Fibroblast of villous mesenchyme (primary cell): ENCODE measurements around the gene SCN2A. TPM values are rescaled to one million over a fixed set of nuclear protein-coding genes. Genes with fewer than 3 reads are reported as not detected.
"Not testable (repeated sequence)": the region's sequence is repeated elsewhere in the genome, so short reads cannot be mapped to it uniquely, and the experiment has no call there.

Experiments
- DNase-seq: peaks from one replicate; pipeline ENCODE4 v3.0.0-alpha.2; 2010; ENCODE audit warnings: low read depth
- H3K4me3 ChIP-seq: 2 replicates; pipeline ENCODE4 v1.5.1; 2011; ENCODE audit warnings: low read depth, mild to moderate bottlenecking, low read length
- CTCF ChIP-seq: IDR thresholded peaks from 2 replicates; pipeline ENCODE4 v1.5.1; 2012; ENCODE audit warnings: low read depth, mild to moderate bottlenecking, low read length; ENCODE audit not compliant: insufficient read depth
- total RNA-seq: library from RNA; depleted of rRNA; stranded (reverse); fragments of >200 nt; gene quantifications from 2 replicates; pipeline ENCODE4 v1.2.3, GENCODE V29; 2012

Gene SCN2A
- total RNA-seq, 1 donor, result 11.7 TPM

- no peak overlapping the region for H3K4me3 ChIP-seq
- DNase-seq, result no peak
- no peak for TF ChIP-seq CTCF
Observed at GRCh38 chr2:165245081-165245793, 6.0 kb downstream of the SCN2A start.

GRCh38 chr2:165248238-165248637 lies 9.0 kb downstream of the SCN2A start:
- no peak for TF ChIP-seq CTCF
- no peak for DNase-seq

GRCh38 chr2:165251366-165251765 lies 12.2 kb downstream of the SCN2A start:
- no peak for TF ChIP-seq CTCF
- DNase-seq, result no peak
- no peak overlapping the region for H3K4me3 ChIP-seq

More at GRCh38 chr2:165248238-165248637, 9.0 kb downstream of the SCN2A start:
- H3K4me3 ChIP-seq, result no peak overlapping the region

GRCh38 chr2:165253178-165253577 lies 14.0 kb downstream of the SCN2A start:
- DNase-seq, result no peak
- TF ChIP-seq CTCF, result no peak
- no peak overlapping the region for H3K4me3 ChIP-seq

GRCh38 chr2:165256618-165257017 lies 17.4 kb downstream of the SCN2A start:
- no peak overlapping the region for H3K4me3 ChIP-seq

GRCh38 chr2:165260347-165260746 lies 21.1 kb downstream of the SCN2A start:
- not testable (repeated sequence) for DNase-seq, H3K4me3 ChIP-seq

More at GRCh38 chr2:165256618-165257017, 17.4 kb downstream of the SCN2A start:
- DNase-seq, result no peak
- TF ChIP-seq CTCF, result no peak

GRCh38 chr2:165268754-165269153 lies 29.5 kb downstream of the SCN2A start:
- DNase-seq, result no peak
- TF ChIP-seq CTCF, result no peak
- no peak overlapping the region for H3K4me3 ChIP-seq
